PC-3 (cell line): ENCODE measurements around the gene RHOH. TPM values are rescaled to one million over a fixed set of nuclear protein-coding genes. Genes with fewer than 3 reads are reported as not detected.

ENCODE experiments used
- ATAC-seq: fragments of 200-7000 bp; cut with Tn5 transposase; 2 replicates; pipeline ENCODE4 v1.9.1; 2020; ENCODE audit warnings: mild to moderate bottlenecking, moderate library complexity
- BruUV-seq: library from RNA; stranded (reverse); fragments of 400-500 nt; replicated peaks from 2 replicates; lab custom pipeline; 2021; lab: Mats Ljungman, UMichigan
- CTCF ChIA-PET: fragments of 300-600 bp; sonication (Branson Sonifier 250); formaldehyde crosslinking; loops from one replicate; lab custom pipeline; 2022; ENCODE audit warnings: antibody characterized with exemption; lab: Charles Lee
- POLR2A ChIA-PET: fragments of 300-600 bp; sonication (Branson Sonifier 250); formaldehyde crosslinking; loops from one replicate; lab custom pipeline; 2022; ENCODE audit warnings: antibody characterized with exemption; ENCODE audit not compliant: unreplicated experiment; lab: Charles Lee
- DNase-seq: peaks from one replicate; pipeline ENCODE4 v3.0.0-alpha.2; 2015
- H2AFZ ChIP-seq: fragments of 300-600 bp; sonication (generic); 2 replicates; pipeline ENCODE4 v1.6.0; 2016; ENCODE audit warnings: antibody characterized with exemption, low read length
- H3F3A ChIP-seq: fragments of 300-600 bp; sonication (generic); one replicate; pipeline ENCODE4 v1.6.0; 2017; ENCODE audit warnings: antibody characterized with exemption, low read length, control low read depth, mild to moderate bottlenecking; ENCODE audit not compliant: unreplicated experiment
- H3K27ac ChIP-seq: fragments of 300-600 bp; sonication (generic); 2 replicates; pipeline ENCODE4 v1.5.1; 2016; ENCODE audit warnings: mild to moderate bottlenecking, low read length
- H3K27me3 ChIP-seq: fragments of 300-600 bp; sonication (generic); 2 replicates; pipeline ENCODE4 v1.6.1; 2016; ENCODE audit warnings: low read length, mixed read lengths
- H3K36me3 ChIP-seq: fragments of 300-600 bp; sonication (generic); 2 replicates; pipeline ENCODE4 v1.6.1; 2016; ENCODE audit warnings: low read depth, mixed run types, low read length, mixed read lengths
- H3K4me1 ChIP-seq: fragments of 300-600 bp; sonication (generic); 2 replicates; pipeline ENCODE4 v1.5.1; 2016; ENCODE audit warnings: low read length; ENCODE audit not compliant: insufficient read depth
- H3K4me2 ChIP-seq: fragments of 300-600 bp; sonication (generic); 2 replicates; pipeline ENCODE4 v1.6.0; 2016; ENCODE audit warnings: low read length
- H3K4me3 ChIP-seq: fragments of 300-600 bp; sonication (generic); 2 replicates; pipeline ENCODE4 v1.5.1; 2016; ENCODE audit warnings: mild to moderate bottlenecking, low read length, mixed read lengths
- H3K79me2 ChIP-seq: fragments of 300-600 bp; sonication (generic); 2 replicates; pipeline ENCODE4 v1.6.1; 2017; ENCODE audit warnings: low read length, mixed read lengths
- H3K9ac ChIP-seq: fragments of 300-600 bp; sonication (generic); 2 replicates; pipeline ENCODE4 v1.6.0; 2016; ENCODE audit warnings: mild to moderate bottlenecking, low read length
- H3K9me2 ChIP-seq: fragments of 300-600 bp; sonication (generic); replicated peaks from 2 replicates; pipeline ENCODE4 v1.6.1; 2016; ENCODE audit warnings: mixed run types, low read length, mixed read lengths
- H3K9me3 ChIP-seq: fragments of 300-600 bp; sonication (generic); 2 replicates; pipeline ENCODE4 v1.6.1; 2016; ENCODE audit warnings: low read length, mixed read lengths
- H4K20me1 ChIP-seq: fragments of 300-600 bp; sonication (generic); 2 replicates; pipeline ENCODE4 v1.6.1; 2016; ENCODE audit warnings: low read length, mixed read lengths
- CTCF ChIP-seq: fragments of 300-600 bp; sonication (generic); conservative IDR thresholded peaks from 2 replicates; pipeline ENCODE4 v1.5.1; 2017; ENCODE audit warnings: antibody characterized with exemption, low read depth, mild to moderate bottlenecking, low read length
- EZH2 ChIP-seq: fragments of 300-600 bp; sonication (generic); IDR thresholded peaks from one replicate; pipeline ENCODE4 v1.6.1; 2017; ENCODE audit warnings: antibody characterized with exemption, mild to moderate bottlenecking, low read length; ENCODE audit not compliant: unreplicated experiment
- EZH2phosphoT487 ChIP-seq: fragments of 300-600 bp; sonication (generic); IDR thresholded peaks from 2 replicates; pipeline ENCODE4 v1.6.1; 2018; ENCODE audit warnings: mild to moderate bottlenecking, antibody characterized with exemption, low read length, borderline replicate concordance
- intact Hi-C: fragments of 100-400 bp; cut with micrococcal nuclease; formaldehyde crosslinking; loops from 2 replicates; pipeline ENCODE4 v1.9.0; 2023
- total RNA-seq: library from RNA; depleted of rRNA; stranded (reverse); fragments of >200 nt; gene quantifications from 2 replicates; pipeline ENCODE4 v1.2.3, GENCODE V29; 2014

The RHOH gene
- total RNA-seq, 1 experiment from 2014 or later = not detected

GRCh38 chr4:40197879-40198689 lies 1.3 kb downstream of the RHOH start:
- no peak for TF ChIP-seq EZH2
- no peak for TF ChIP-seq CTCF
- no peak for TF ChIP-seq EZH2phosphoT487
- H3K9ac ChIP-seq = no peak overlapping the region
- ChIA-PET POLR2A (no interaction called here), CTCF (no interaction called here)
- no peak overlapping the region for H3K27ac ChIP-seq
- intact Hi-C loops = no loop called here
- no peaks in the 10 kb centered on the region for H3F3A ChIP-seq
- no TSS peak for BruUV-seq
- no peaks in the 10 kb centered on the region for H3K36me3 ChIP-seq
- ATAC-seq (no peak), DNase-seq (no peak)
- H3K4me3 ChIP-seq = no peak overlapping the region
- H3K27me3 ChIP-seq = no peaks in the 10 kb centered on the region
- H3K4me1 ChIP-seq = peaks cover 14% of the 10 kb centered on the region
- no peaks in the 10 kb centered on the region for H3K9me2 ChIP-seq
- H3K4me2 ChIP-seq = no peak overlapping the region
- no peaks in the 10 kb centered on the region for H3K79me2 ChIP-seq
- H2AFZ ChIP-seq = no peak overlapping the region
- no peaks in the 10 kb centered on the region for H4K20me1 ChIP-seq
- no peaks in the 10 kb centered on the region for H3K9me3 ChIP-seq

GRCh38 chr4:40199179-40199670 lies 2.4 kb downstream of the RHOH start:
- TF ChIP-seq EZH2 (no peak), CTCF (no peak), EZH2phosphoT487 (no peak)
- Histone ChIP-seq H3K79me2 (no peaks in the 10 kb centered on the region), H3K27ac (no peak overlapping the region), H2AFZ (no peak overlapping the region), H3K4me2 (no peak overlapping the region), H3K27me3 (no peaks in the 10 kb centered on the region), H3K4me1 (peaks cover 14% of the 10 kb centered on the region), H3K36me3 (no peaks in the 10 kb centered on the region), H3F3A (no peaks in the 10 kb centered on the region), H3K9me3 (no peaks in the 10 kb centered on the region), H4K20me1 (no peaks in the 10 kb centered on the region), H3K4me3 (no peak overlapping the region), H3K9ac (no peak overlapping the region), H3K9me2 (no peaks in the 10 kb centered on the region)
- intact Hi-C loops = no loop called here
- ChIA-PET CTCF (no interaction called here), POLR2A (no interaction called here)
- DNase-seq = no peak
- no TSS peak for BruUV-seq
- no peak for ATAC-seq
